Upper lobe of left lung (tissue), 4 donors: ENCODE data around the gene LCMT1.

Experiments
- EP300 ChIP-seq, 4 donors: sonication (generic); formaldehyde crosslinking; IDR thresholded peaks; one replicate each; pipeline ENCODE4 v1.5.1; 2017; ENCODE audit warnings: antibody characterized with exemption in 4 of 4, control low read depth in 2 of 4
- POLR2A ChIP-seq, 4 donors: fragments of 450-650 bp; IDR thresholded peaks; one replicate each; pipeline ENCODE4 v1.5.1; 2016 to 2017; ENCODE audit warnings: antibody characterized with exemption in 4 of 4, mild to moderate bottlenecking in 2 of 4
- POLR2AphosphoS5 ChIP-seq, 2 donors: sonication (generic); formaldehyde crosslinking; IDR thresholded peaks; one replicate each; pipeline ENCODE4 v1.5.1; 2017; ENCODE audit warnings: antibody characterized with exemption in 2 of 2
- TF ChIP-seq, protein P1 (sequence below), 6 experiments: fragments of 450-650 bp in 4 of 6; fragments of 200-600 bp in 2 of 6; sonication (generic) in 2 of 6; IDR thresholded peaks; one replicate each; pipeline ENCODE4 v1.5.1; 2016 to 2019; ENCODE audit warnings: antibody characterized with exemption in 6 of 6

GRCh38 chr16:25172831-25173230 lies 61.3 kb downstream of the LCMT1 start:
- TF ChIP-seq EP300 (IDR thresholded peaks at IDR 0.05) (no peak), POLR2AphosphoS5 (IDR thresholded peaks at IDR 0.05) (no peak), POLR2A (IDR thresholded peaks at IDR 0.05) (no peak)
- TF ChIP-seq, protein P1, sequence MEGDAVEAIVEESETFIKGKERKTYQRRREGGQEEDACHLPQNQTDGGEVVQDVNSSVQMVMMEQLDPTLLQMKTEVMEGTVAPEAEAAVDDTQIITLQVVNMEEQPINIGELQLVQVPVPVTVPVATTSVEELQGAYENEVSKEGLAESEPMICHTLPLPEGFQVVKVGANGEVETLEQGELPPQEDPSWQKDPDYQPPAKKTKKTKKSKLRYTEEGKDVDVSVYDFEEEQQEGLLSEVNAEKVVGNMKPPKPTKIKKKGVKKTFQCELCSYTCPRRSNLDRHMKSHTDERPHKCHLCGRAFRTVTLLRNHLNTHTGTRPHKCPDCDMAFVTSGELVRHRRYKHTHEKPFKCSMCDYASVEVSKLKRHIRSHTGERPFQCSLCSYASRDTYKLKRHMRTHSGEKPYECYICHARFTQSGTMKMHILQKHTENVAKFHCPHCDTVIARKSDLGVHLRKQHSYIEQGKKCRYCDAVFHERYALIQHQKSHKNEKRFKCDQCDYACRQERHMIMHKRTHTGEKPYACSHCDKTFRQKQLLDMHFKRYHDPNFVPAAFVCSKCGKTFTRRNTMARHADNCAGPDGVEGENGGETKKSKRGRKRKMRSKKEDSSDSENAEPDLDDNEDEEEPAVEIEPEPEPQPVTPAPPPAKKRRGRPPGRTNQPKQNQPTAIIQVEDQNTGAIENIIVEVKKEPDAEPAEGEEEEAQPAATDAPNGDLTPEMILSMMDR (IDR thresholded peaks at IDR 0.05), result no peak
